H1 (cell line): ENCODE measurements around the gene CANX. TPM values are rescaled to one million over a fixed set of nuclear protein-coding genes. Genes with fewer than 3 reads are reported as not detected.

Source experiments
- CTCF ChIA-PET: fragments of 300-600 bp; sonication (Branson Sonifier 250); formaldehyde crosslinking; loops from one replicate; lab custom pipeline; 2021; ENCODE audit not compliant: partially characterized antibody; lab: Charles Lee
- POLR2A ChIA-PET: fragments of 300-600 bp; sonication (Branson Sonifier 250); formaldehyde crosslinking; loops from one replicate; lab custom pipeline; 2021; ENCODE audit warnings: inconsistent platforms; ENCODE audit not compliant: partially characterized antibody; lab: Charles Lee
- DNase-seq, 2 experiments: peaks; one replicate each; pipeline versions ENCODE4 v3.0.0 to v3.0.0-alpha.2; 2010 to 2022; ENCODE audit warnings: low spot score in 2 of 2, low read depth in 1 of 2, mixed read lengths in 1 of 2
- FAIRE-seq: peaks from 2 replicates; lab custom pipeline; 2011; peaks lifted over from hg19 to GRCh38; lab: Jason Lieb, UNC
- H2AFZ ChIP-seq: 2 replicates; pipeline ENCODE4 v1.8.1; 2012; ENCODE audit warnings: low read length, inconsistent platforms
- H2AK5ac ChIP-seq: 2 replicates; pipeline ENCODE4 v1.6.1; 2013; ENCODE audit warnings: low read depth, low read length
- H2BK120ac ChIP-seq: replicated peaks from 2 replicates; pipeline ENCODE3; 2013; ENCODE audit warnings: low read depth, low read length, inconsistent platforms
- H2BK12ac ChIP-seq: 2 replicates; pipeline ENCODE4 v1.6.1; 2013; ENCODE audit warnings: low read depth, low read length
- H2BK15ac ChIP-seq: 2 replicates; pipeline ENCODE4 v1.6.1; 2013; ENCODE audit warnings: low read length
- H2BK20ac ChIP-seq: 2 replicates; pipeline ENCODE4 v1.6.1; 2013; ENCODE audit warnings: low read length
- H2BK5ac ChIP-seq: 2 replicates; pipeline ENCODE4 v1.6.1; 2013; ENCODE audit warnings: low read depth, low read length
- H3K14ac ChIP-seq: 2 replicates; pipeline ENCODE4 v1.6.1; 2013; ENCODE audit warnings: inconsistent platforms; ENCODE audit not compliant: insufficient read length
- H3K18ac ChIP-seq: 2 replicates; pipeline ENCODE4 v1.6.1; 2013; ENCODE audit warnings: low read length; ENCODE audit errors: extremely low read depth
- H3K23ac ChIP-seq: 2 replicates; pipeline ENCODE4 v1.6.1; 2013; ENCODE audit warnings: inconsistent platforms; ENCODE audit not compliant: insufficient read length
- H3K23me2 ChIP-seq: 2 replicates; pipeline ENCODE4 v1.6.1; 2013; ENCODE audit warnings: low read depth, low read length
- H3K27ac ChIP-seq: 2 replicates; pipeline ENCODE4 v1.6.1; 2011; ENCODE audit warnings: low read depth, low read length, inconsistent platforms
- H3K27me3 ChIP-seq, 4 experiments: replicated peaks in 1 of 4; 1 replicate in 1 of 4; 2 replicates in 3 of 4; pipeline versions ENCODE4 v1.6.1 to v1.8.1; 2011 to 2013; ENCODE audit warnings: low read length in 3 of 4, mild to moderate bottlenecking in 3 of 4, inconsistent platforms in 2 of 4, mixed read lengths in 2 of 4, moderate library complexity in 1 of 4; ENCODE audit not compliant: control insufficient read depth in 3 of 4, insufficient read depth in 3 of 4; ENCODE audit errors: extremely low read depth in 1 of 4
- H3K36me3 ChIP-seq, 4 experiments: 2 replicates each; pipeline versions ENCODE4 v1.6.1 to v1.8.1; 2011 to 2013; ENCODE audit warnings: mild to moderate bottlenecking in 4 of 4, low read length in 3 of 4, moderate library complexity in 2 of 4, control low read depth in 1 of 4, inconsistent platforms in 1 of 4; ENCODE audit not compliant: insufficient read depth in 4 of 4, control insufficient read depth in 2 of 4
- H3K4ac ChIP-seq: replicated peaks from 2 replicates; pipeline ENCODE3; 2013; ENCODE audit warnings: low read length, low read depth, mixed read lengths, inconsistent platforms; ENCODE audit not compliant: insufficient read length
- H3K4me1 ChIP-seq, 4 experiments: replicated peaks in 1 of 4; 1 replicate in 1 of 4; 2 replicates in 3 of 4; pipeline versions ENCODE4 v1.6.1 to v1.8.1; 2011 to 2013; ENCODE audit warnings: low read length in 3 of 4, inconsistent platforms in 2 of 4, mixed read lengths in 1 of 4; ENCODE audit not compliant: insufficient read depth in 4 of 4, control insufficient read depth in 3 of 4
- H3K4me2 ChIP-seq, 2 experiments: 2 replicates each; pipeline versions ENCODE4 v1.6.1 to v1.8.1; 2011 to 2013; ENCODE audit warnings: low read depth in 2 of 2, low read length in 2 of 2, control low read depth in 1 of 2, inconsistent platforms in 1 of 2, mild to moderate bottlenecking in 1 of 2; ENCODE audit not compliant: insufficient read depth in 1 of 2
- H3K4me3 ChIP-seq, 4 experiments: fragments of 200-600, 300-600 bp in 1 of 4; sonication (generic), shearing (Covaris generic), sonication (Bioruptor Twin) in 1 of 4; 2 replicates each; pipeline versions ENCODE4 v1.5.1 to v1.8.1; 2011 to 2016; ENCODE audit warnings: low read length in 4 of 4, low read depth in 3 of 4, control low read depth in 2 of 4, inconsistent platforms in 2 of 4, mild to moderate bottlenecking in 2 of 4, mixed read lengths in 1 of 4, moderate library complexity in 1 of 4; ENCODE audit not compliant: insufficient read depth in 2 of 4; ENCODE audit errors: extremely low read depth in 1 of 4
- H3K56ac ChIP-seq: replicated peaks from 2 replicates; pipeline ENCODE3; 2013; ENCODE audit warnings: low read depth, mild to moderate bottlenecking, mixed read lengths, low read length, inconsistent platforms; ENCODE audit not compliant: insufficient read length
- H3K79me1 ChIP-seq: 2 replicates; pipeline ENCODE4 v1.6.1; 2013; ENCODE audit warnings: low read depth, low read length, control low read depth
- H3K79me2 ChIP-seq, 2 experiments: 2 replicates each; pipeline versions ENCODE4 v1.6.1 to v1.8.1; 2012 to 2013; ENCODE audit warnings: low read length in 2 of 2, mild to moderate bottlenecking in 2 of 2, inconsistent platforms in 1 of 2; ENCODE audit not compliant: insufficient read depth in 2 of 2, control insufficient read depth in 1 of 2
- H3K9ac ChIP-seq, 4 experiments: replicated peaks in 1 of 4; 1 replicate in 1 of 4; 2 replicates in 3 of 4; pipeline versions ENCODE4 v1.6.1 to v1.8.1; 2011 to 2013; ENCODE audit warnings: low read depth in 3 of 4, low read length in 3 of 4, control low read depth in 2 of 4, mild to moderate bottlenecking in 2 of 4, moderate library complexity in 2 of 4, inconsistent platforms in 1 of 4; ENCODE audit errors: extremely low read depth in 1 of 4
- H3K9me3 ChIP-seq, 2 experiments: 2 replicates each; pipeline versions ENCODE4 v1.6.1 to v1.8.1; 2012 to 2013; ENCODE audit warnings: mild to moderate bottlenecking in 2 of 2, moderate library complexity in 2 of 2, control low read depth in 1 of 2, inconsistent platforms in 1 of 2, low read depth in 1 of 2, low read length in 1 of 2, mixed read lengths in 1 of 2; ENCODE audit not compliant: insufficient read depth in 2 of 2
- H4K20me1 ChIP-seq, 2 experiments: replicated peaks in 1 of 2; 2 replicates each; pipeline versions ENCODE3 to v1.8.1; 2011 to 2013; ENCODE audit warnings: inconsistent platforms in 2 of 2, low read length in 2 of 2, mild to moderate bottlenecking in 1 of 2; ENCODE audit not compliant: insufficient read depth in 2 of 2, control insufficient read depth in 1 of 2
- H4K5ac ChIP-seq: 2 replicates; pipeline ENCODE4 v1.6.1; 2013; ENCODE audit warnings: low read length, low read depth, mixed read lengths, inconsistent platforms; ENCODE audit not compliant: insufficient read length
- H4K8ac ChIP-seq: 2 replicates; pipeline ENCODE4 v1.8.0; 2013; ENCODE audit warnings: mild to moderate bottlenecking, moderate library complexity, low read length, inconsistent platforms; ENCODE audit not compliant: insufficient read depth; ENCODE audit errors: extremely low read depth
- H4K91ac ChIP-seq: replicated peaks from 2 replicates; pipeline ENCODE3; 2013; ENCODE audit warnings: low read length, mixed read lengths, inconsistent platforms; ENCODE audit not compliant: insufficient read length
- WGBS, 2 experiments: shearing (Covaris generic) in 1 of 2; methylation state at CpG; one replicate each; pipeline versions ENCODE4 v1.1.6 to v1.1.7; 2013 to 2015; ENCODE audit warnings: low lambda C conversion rate in 2 of 2, mixed read lengths in 2 of 2, inconsistent platforms in 1 of 2, low coverage in 1 of 2, missing lambda C conversion rate in 1 of 2; ENCODE audit not compliant: insufficient replicate concordance in 2 of 2, insufficient coverage in 1 of 2, insufficient read length in 1 of 2; ENCODE audit errors: extremely low coverage in 1 of 2, missing lambda C conversion rate in 1 of 2; 5-methylcytosine and 5-hydroxymethylcytosine counted together
- polyA plus RNA-seq, 7 experiments: library from polyadenylated mRNA; depleted of rRNA in 3 of 7; stranded (reverse) in 5 of 7; unstranded in 2 of 7; fragments of >200 nt in 5 of 7; fragments of 200-250 nt in 2 of 7; gene quantifications; 1 replicate in 5 of 7; 2 replicates in 1 of 7; 4 replicates in 1 of 7; pipeline versions ENCODE4 v1.2.1 to v1.2.3, GENCODE V29; 2011 to 2013; ENCODE audit warnings: missing spikeins in 2 of 7, mixed read lengths in 2 of 7
- total RNA-seq: library from RNA; stranded (reverse); fragmentation: NEBNext Ultra II Directional; extraction: Animal tissue kit (Norgen Biotek cat#: 25700); gene quantifications from 2 replicates; pipeline ENCODE4 v1.2.1, GENCODE V29; 2021
- TF ChIP-seq, protein P1 (sequence below): IDR thresholded peaks from 2 replicates; pipeline ENCODE4 v1.6.1; 2011; ENCODE audit warnings: low read length, improper control_type of control experiment

Gene CANX
- total and polyA plus RNA-seq, 2 of the 8 experiments (the other 6 are each of a cell fraction or from before 2014, with no cell fraction given), result 136 to 691 TPM

DNA sequence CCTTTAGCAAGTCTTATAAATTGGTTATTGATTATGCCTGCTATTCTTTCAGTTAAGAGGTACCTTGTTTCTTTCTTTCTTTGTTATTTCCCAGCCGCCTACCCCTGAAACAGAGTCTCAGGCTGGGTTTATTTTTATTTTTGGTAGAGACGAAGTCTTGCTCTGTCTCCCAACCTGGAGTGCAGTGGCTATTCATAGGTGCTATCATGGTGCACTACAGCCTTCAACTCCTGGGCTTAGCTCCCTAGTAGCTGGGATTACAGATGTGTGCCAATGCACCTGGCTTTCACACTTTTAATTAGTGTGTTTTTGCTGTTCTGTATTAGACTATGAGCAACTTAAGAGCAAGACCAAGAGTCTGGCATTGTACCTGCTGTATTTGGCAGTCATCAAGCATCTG, 48.1 kb downstream of the CANX start:
- Histone ChIP-seq H2AFZ (no peak overlapping the region), H4K91ac (no peak overlapping the region), H3K79me2 (peaks cover 4 to 90% of the 10 kb centered on the region in 2 experiments), H2BK12ac (no peak overlapping the region), H2AK5ac (no peak overlapping the region), H4K5ac (no peak overlapping the region), H3K79me1 (peaks cover 10% of the 10 kb centered on the region), H2BK5ac (no peak overlapping the region), H3K56ac (no peak overlapping the region), H3K4me1 (no peaks in the 10 kb centered on the region; a peak in 1 of 7 replicates), H3K9me3 (no peaks in the 10 kb centered on the region), H3K23me2 (no peaks in the 10 kb centered on the region), H3K23ac (no peak overlapping the region), H2BK120ac (no peak overlapping the region), H3K9ac (no peak overlapping the region), H4K20me1 (peaks cover 2 to 14% of the 10 kb centered on the region in 2 experiments), H3K4me2 (no peak overlapping the region), H2BK15ac (no peak overlapping the region), H4K8ac (no peak overlapping the region), H3K27me3 (no peaks in the 10 kb centered on the region), H3K4me3 (no peak overlapping the region), H3K27ac (no peak overlapping the region), H2BK20ac (no peak overlapping the region), H3K4ac (no peak overlapping the region), H3K36me3 (peaks cover 0 to 3% (median 1%) of the 10 kb centered on the region in 4 experiments; a peak in 2 of 8 replicates), H3K14ac (no peak overlapping the region), H3K18ac (no peak overlapping the region)
- WGBS, 2 experiments, result 86% methylated on average over 2 of the region's 2 CpGs; no CpG with 5 or more reads in 1 of the 2 experiments
- FAIRE-seq, result no peak
- no peak for DNase-seq
- POLR2A ChIA-PET, result interaction anchor here (0.9 kb wide), 1 partner anchor 12 kb away, joined by 4 read pairs; no protein-coding TSS in a partner anchor
- CTCF ChIA-PET, result no interaction called here
- TF ChIP-seq, protein P1, sequence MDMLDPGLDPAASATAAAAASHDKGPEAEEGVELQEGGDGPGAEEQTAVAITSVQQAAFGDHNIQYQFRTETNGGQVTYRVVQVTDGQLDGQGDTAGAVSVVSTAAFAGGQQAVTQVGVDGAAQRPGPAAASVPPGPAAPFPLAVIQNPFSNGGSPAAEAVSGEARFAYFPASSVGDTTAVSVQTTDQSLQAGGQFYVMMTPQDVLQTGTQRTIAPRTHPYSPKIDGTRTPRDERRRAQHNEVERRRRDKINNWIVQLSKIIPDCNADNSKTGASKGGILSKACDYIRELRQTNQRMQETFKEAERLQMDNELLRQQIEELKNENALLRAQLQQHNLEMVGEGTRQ, result no peak
